Spinal cord (tissue), 10 donors: ENCODE results near the gene AGAP4. TPM values are rescaled to one million over a fixed set of nuclear protein-coding genes. Genes with fewer than 3 reads are reported as not detected.
"Not testable (repeated sequence)": the region's sequence is repeated elsewhere in the genome, so short reads cannot be mapped to it uniquely, and the experiment has no call there.

Experiments used
- DNase-seq, 6 donors: peaks; one replicate each; pipeline versions ENCODE4 v3.0.0 to v3.0.0-alpha.2; 2013 to 2015; ENCODE audit warnings: low spot score in 6 of 6, low read depth in 4 of 6
- H3K27ac ChIP-seq: one replicate; pipeline ENCODE4 v1.5.1; 2013; ENCODE audit warnings: low read depth, low read length, control low read depth
- H3K27me3 ChIP-seq: one replicate; pipeline ENCODE4 v1.6.1; 2013; ENCODE audit warnings: low read length; ENCODE audit not compliant: control insufficient read depth, insufficient read depth
- H3K36me3 ChIP-seq: one replicate; pipeline ENCODE4 v1.6.1; 2013; ENCODE audit warnings: low read length; ENCODE audit not compliant: control insufficient read depth, insufficient read depth
- H3K4me1 ChIP-seq: one replicate; pipeline ENCODE4 v1.6.1; 2013; ENCODE audit warnings: low read length; ENCODE audit not compliant: control insufficient read depth, insufficient read depth
- H3K4me3 ChIP-seq: one replicate; pipeline ENCODE4 v1.5.1; 2013; ENCODE audit warnings: low read depth, low read length, control low read depth
- H3K9me3 ChIP-seq: one replicate; pipeline ENCODE4 v1.6.1; 2013; ENCODE audit warnings: low read length; ENCODE audit not compliant: control insufficient read depth, insufficient read depth
- WGBS: methylation state at CpG from one replicate; pipeline ENCODE4 v1.1.5; 2013; ENCODE audit warnings: missing lambda C conversion rate; ENCODE audit not compliant: insufficient coverage; 5-methylcytosine and 5-hydroxymethylcytosine counted together
- polyA plus RNA-seq, 2 donors: library from polyadenylated mRNA; unstranded; fragments of 120-200 nt; gene quantifications; one replicate each; pipeline ENCODE4 v1.2.1, GENCODE V29; 2013; ENCODE audit not compliant: insufficient read length in 2 of 2
- total RNA-seq, 2 donors: library from RNA; depleted of rRNA in 1 of 2; stranded (reverse); fragments of 120-200 nt in 1 of 2; fragments of >200 nt in 1 of 2; gene quantifications; one replicate each; pipeline versions ENCODE4 v1.2.3 to v1.2.4, GENCODE V29; 2013 to 2014
- donor health status: healthy.

Gene AGAP4
- total and polyA plus RNA-seq, 4 donors: 14.8 to 56.6 (median 20.1) TPM

- H3K4me3 ChIP-seq, DNase-seq, H3K9me3 ChIP-seq, H3K27ac ChIP-seq, H3K36me3 ChIP-seq, H3K4me1 ChIP-seq, H3K27me3 ChIP-seq: not testable (repeated sequence)
- WGBS: 100% methylated on average over 1 of the region's 6 CpGs
Measured at GRCh38 chr10:45820107-45820830, 27.0 kb downstream of the AGAP4 start.

GRCh38 chr10:45819552-45819951 lies 27.7 kb downstream of the AGAP4 start:
- no peaks in the 10 kb centered on the region for H3K36me3 ChIP-seq
- H3K4me1 ChIP-seq: no peaks in the 10 kb centered on the region
- H3K27ac ChIP-seq: no peak overlapping the region
- H3K27me3 ChIP-seq: no peaks in the 10 kb centered on the region
- no peaks in the 10 kb centered on the region for H3K9me3 ChIP-seq
- DNase-seq: no peak
- 66% methylated on average over 9 of the region's 9 CpGs for WGBS
- no peak overlapping the region for H3K4me3 ChIP-seq

DNA sequence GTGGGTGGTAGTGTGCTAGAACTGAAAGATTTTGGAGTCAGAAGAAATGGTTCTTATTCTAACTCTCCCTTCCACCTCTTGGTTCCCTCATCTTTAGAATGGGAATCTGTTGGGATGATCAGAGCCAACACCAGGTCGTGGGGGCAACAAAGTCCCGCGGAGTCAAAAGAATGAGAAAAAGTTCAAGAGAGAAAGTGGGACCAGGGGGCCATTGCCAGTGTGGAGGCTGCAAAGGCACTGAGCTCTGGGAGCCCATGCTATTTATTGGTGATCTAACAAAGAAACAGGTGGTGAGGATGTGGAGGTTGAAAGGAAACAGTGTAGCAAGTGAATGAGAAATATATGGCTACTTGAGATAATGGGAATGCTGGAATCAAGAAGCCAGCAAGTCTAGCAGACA lies 29.4 kb downstream of the AGAP4 start:
- DNase-seq: no peak
- Histone ChIP-seq H3K4me3 (no peak overlapping the region), H3K27me3 (no peaks in the 10 kb centered on the region), H3K27ac (no peak overlapping the region), H3K36me3 (no peaks in the 10 kb centered on the region), H3K9me3 (no peaks in the 10 kb centered on the region), H3K4me1 (no peaks in the 10 kb centered on the region)
- 92% methylated on average over 3 of the region's 3 CpGs for WGBS

GRCh38 chr10:45817130-45817859 lies 30.0 kb downstream of the AGAP4 start:
- 94% methylated on average over 6 of the region's 7 CpGs for WGBS
- H3K27me3 ChIP-seq: no peaks in the 10 kb centered on the region
- no peak overlapping the region for H3K27ac ChIP-seq
- no peak overlapping the region for H3K4me3 ChIP-seq
- no peaks in the 10 kb centered on the region for H3K36me3 ChIP-seq
- no peaks in the 10 kb centered on the region for H3K4me1 ChIP-seq
- no peaks in the 10 kb centered on the region for H3K9me3 ChIP-seq
- DNase-seq: no peak

- WGBS: no CpG with 5 or more reads among the region's 4 CpGs
- H3K27me3 ChIP-seq, H3K4me3 ChIP-seq: not testable (repeated sequence)
Measured at GRCh38 chr10:45814146-45814545, 33.2 kb downstream of the AGAP4 start.

GRCh38 chr10:45812959-45813358 lies 34.3 kb downstream of the AGAP4 start:
- H3K27ac ChIP-seq, H3K27me3 ChIP-seq, H3K4me1 ChIP-seq, H3K36me3 ChIP-seq, H3K4me3 ChIP-seq, H3K9me3 ChIP-seq, DNase-seq: not testable (repeated sequence)
- 87% methylated on average over 13 of the region's 13 CpGs for WGBS

More at GRCh38 chr10:45814146-45814545, 33.2 kb downstream of the AGAP4 start:
- not testable (repeated sequence) for H3K27ac ChIP-seq, H3K36me3 ChIP-seq, H3K9me3 ChIP-seq, H3K4me1 ChIP-seq, DNase-seq

GRCh38 chr10:45811075-45811474 lies 36.2 kb downstream of the AGAP4 start:
- Histone ChIP-seq H3K27me3 (no peaks in the 10 kb centered on the region), H3K4me1 (no peaks in the 10 kb centered on the region), H3K36me3 (no peaks in the 10 kb centered on the region), H3K4me3 (no peak overlapping the region), H3K27ac (no peak overlapping the region), H3K9me3 (no peaks in the 10 kb centered on the region)
- no CpG with 5 or more reads among the region's 6 CpGs for WGBS
- no peak for DNase-seq

DNA sequence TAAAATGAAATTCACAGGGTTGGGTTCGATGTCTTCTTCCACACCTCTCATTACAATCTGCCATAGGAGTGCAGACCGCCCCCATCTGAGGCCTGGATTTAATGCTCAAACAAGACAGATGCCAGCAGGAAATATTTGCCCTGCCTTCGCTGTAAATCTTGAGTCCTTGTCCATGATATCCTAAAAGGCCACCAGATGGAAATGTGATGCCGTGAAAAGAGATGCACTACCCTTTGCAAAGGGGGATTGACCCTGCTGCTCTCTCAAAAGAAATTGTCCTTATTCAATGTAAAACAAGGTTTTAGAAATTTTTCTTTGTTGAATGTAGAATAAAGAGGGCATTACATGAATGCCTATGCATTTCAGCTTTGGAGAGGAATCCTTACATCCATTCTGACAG lies 37.5 kb downstream of the AGAP4 start:
- Histone ChIP-seq H3K27me3 (no peaks in the 10 kb centered on the region), H3K4me1 (no peaks in the 10 kb centered on the region), H3K9me3 (no peaks in the 10 kb centered on the region), H3K27ac (no peak overlapping the region), H3K36me3 (no peaks in the 10 kb centered on the region), H3K4me3 (no peak overlapping the region)
- 57% methylated on average over 2 of the region's 4 CpGs for WGBS
- peak in 2 of 6 donors; percentile 6 to 39 for DNase-seq

- not testable (repeated sequence) for H3K36me3 ChIP-seq, H3K4me1 ChIP-seq, H3K27me3 ChIP-seq, DNase-seq, H3K9me3 ChIP-seq, H3K4me3 ChIP-seq, H3K27ac ChIP-seq
- WGBS: 100% methylated on average over 1 of the region's 2 CpGs
Measured at GRCh38 chr10:45804996-45805395, 42.3 kb downstream of the AGAP4 start.
